Tibial artery (tissue), 4 donors: ENCODE measurements around the gene MAP4K2.

Source experiments
- DNase-seq, 2 donors: peaks; one replicate each; pipeline ENCODE4 v3.0.0-alpha.2; 2019
- H3K27ac ChIP-seq, 2 donors: fragments of 200-600 bp; sonication (generic) in 1 of 2; 1 replicate in 1 of 2; 2 replicates in 1 of 2; pipeline ENCODE4 v1.5.1; 2018 to 2019; ENCODE audit warnings: mild to moderate bottlenecking in 1 of 2
- H3K27me3 ChIP-seq, 2 donors: fragments of 200-600 bp; sonication (generic) in 1 of 2; one replicate each; pipeline versions ENCODE4 v1.5.1 to v1.6.0; 2016 to 2019
- H3K36me3 ChIP-seq, 3 donors: fragments of 200-600 bp; sonication (generic) in 2 of 3; one replicate each; pipeline ENCODE4 v1.5.1; 2016 to 2019; ENCODE audit warnings: mild to moderate bottlenecking in 2 of 3
- H3K4me1 ChIP-seq, 4 donors: fragments of 200-600 bp; sonication (generic) in 2 of 4; 1 replicate in 3 of 4; 2 replicates in 1 of 4; pipeline ENCODE4 v1.5.1; 2016 to 2019
- H3K4me3 ChIP-seq, 2 donors: fragments of 200-600 bp; sonication (generic) in 1 of 2; 1 replicate in 1 of 2; 2 replicates in 1 of 2; pipeline ENCODE4 v1.5.1; 2018 to 2019; ENCODE audit warnings: mild to moderate bottlenecking in 2 of 2
- H3K9me3 ChIP-seq, 3 donors: fragments of 200-600 bp; sonication (generic) in 1 of 3; one replicate each; pipeline ENCODE4 v1.5.1; 2016 to 2019
- intact Hi-C: fragments of 100-400 bp; cut with DNase I; formaldehyde crosslinking; loops from one replicate; pipeline ENCODE4 v1.15.0; 2023; ENCODE audit warnings: low total_unique reads
- TF ChIP-seq, protein P1 (sequence below), 2 experiments: fragments of 200-600 bp in 1 of 2; fragments of 450-650 bp in 1 of 2; IDR thresholded peaks; one replicate each; pipeline ENCODE4 v1.5.1; 2017 to 2019; ENCODE audit warnings: antibody characterized with exemption in 2 of 2, mild to moderate bottlenecking in 1 of 2, moderate library complexity in 1 of 2

Gene MAP4K2

DNA sequence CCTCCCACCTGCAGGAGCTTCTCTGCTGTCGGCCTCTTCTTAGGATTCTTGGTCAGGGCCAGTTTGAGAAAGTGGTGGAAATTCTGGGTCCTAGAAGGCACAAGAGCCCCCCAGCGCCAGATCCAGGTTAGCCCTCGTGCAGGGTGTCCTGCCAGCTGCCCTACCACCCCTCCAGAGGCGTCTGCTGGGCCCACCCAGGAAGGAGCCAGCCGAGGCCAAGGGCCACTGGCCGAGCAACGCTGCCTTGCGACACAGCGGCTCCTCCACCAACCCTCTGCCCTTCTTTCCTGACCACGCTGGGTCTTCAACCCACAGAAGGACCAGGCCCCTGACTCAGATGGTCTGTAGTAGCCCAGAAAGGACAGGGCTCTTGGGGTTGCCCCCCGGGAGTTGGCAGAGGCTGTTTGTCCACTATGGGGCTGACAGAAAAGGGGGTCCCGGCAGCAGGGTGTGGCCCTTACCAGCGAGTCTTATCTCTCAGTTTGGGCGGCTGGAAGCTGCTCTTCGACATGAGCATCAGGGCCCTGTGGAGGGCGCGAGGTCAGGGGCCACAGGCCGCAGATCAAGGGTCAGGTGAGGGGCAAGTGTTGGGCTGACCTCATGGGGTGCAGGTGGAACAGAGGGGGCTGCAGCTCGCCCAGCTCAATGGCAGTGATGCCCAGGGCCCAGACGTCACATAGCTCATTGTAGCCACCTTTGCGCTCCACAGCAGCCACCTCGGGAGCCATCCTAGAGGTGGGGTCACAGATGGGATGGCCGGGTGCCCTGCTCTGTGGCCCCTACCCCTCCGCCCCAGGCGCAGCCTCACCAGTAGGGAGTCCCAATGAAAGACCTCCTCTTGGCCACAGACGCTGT, 2.5 kb downstream of the MAP4K2 start:
- H3K4me3 ChIP-seq, result no peak overlapping the region
- DNase-seq, result no peak
- H3K27me3 ChIP-seq, result no peaks in the 10 kb centered on the region
- H3K4me1 ChIP-seq, result peaks cover 0 to 26% (median 20%) of the 10 kb centered on the region in 4 donors
- no peaks in the 10 kb centered on the region for H3K9me3 ChIP-seq
- TF ChIP-seq, protein P1, sequence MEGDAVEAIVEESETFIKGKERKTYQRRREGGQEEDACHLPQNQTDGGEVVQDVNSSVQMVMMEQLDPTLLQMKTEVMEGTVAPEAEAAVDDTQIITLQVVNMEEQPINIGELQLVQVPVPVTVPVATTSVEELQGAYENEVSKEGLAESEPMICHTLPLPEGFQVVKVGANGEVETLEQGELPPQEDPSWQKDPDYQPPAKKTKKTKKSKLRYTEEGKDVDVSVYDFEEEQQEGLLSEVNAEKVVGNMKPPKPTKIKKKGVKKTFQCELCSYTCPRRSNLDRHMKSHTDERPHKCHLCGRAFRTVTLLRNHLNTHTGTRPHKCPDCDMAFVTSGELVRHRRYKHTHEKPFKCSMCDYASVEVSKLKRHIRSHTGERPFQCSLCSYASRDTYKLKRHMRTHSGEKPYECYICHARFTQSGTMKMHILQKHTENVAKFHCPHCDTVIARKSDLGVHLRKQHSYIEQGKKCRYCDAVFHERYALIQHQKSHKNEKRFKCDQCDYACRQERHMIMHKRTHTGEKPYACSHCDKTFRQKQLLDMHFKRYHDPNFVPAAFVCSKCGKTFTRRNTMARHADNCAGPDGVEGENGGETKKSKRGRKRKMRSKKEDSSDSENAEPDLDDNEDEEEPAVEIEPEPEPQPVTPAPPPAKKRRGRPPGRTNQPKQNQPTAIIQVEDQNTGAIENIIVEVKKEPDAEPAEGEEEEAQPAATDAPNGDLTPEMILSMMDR (IDR thresholded peaks at IDR 0.05), result no peak
- intact Hi-C loops, result no loop called here
- H3K27ac ChIP-seq, result peak overlapping the region in 1 of 2 donors; percentile 89
- peaks cover 10 to 64% (median 17%) of the 10 kb centered on the region in 3 donors for H3K36me3 ChIP-seq

DNA sequence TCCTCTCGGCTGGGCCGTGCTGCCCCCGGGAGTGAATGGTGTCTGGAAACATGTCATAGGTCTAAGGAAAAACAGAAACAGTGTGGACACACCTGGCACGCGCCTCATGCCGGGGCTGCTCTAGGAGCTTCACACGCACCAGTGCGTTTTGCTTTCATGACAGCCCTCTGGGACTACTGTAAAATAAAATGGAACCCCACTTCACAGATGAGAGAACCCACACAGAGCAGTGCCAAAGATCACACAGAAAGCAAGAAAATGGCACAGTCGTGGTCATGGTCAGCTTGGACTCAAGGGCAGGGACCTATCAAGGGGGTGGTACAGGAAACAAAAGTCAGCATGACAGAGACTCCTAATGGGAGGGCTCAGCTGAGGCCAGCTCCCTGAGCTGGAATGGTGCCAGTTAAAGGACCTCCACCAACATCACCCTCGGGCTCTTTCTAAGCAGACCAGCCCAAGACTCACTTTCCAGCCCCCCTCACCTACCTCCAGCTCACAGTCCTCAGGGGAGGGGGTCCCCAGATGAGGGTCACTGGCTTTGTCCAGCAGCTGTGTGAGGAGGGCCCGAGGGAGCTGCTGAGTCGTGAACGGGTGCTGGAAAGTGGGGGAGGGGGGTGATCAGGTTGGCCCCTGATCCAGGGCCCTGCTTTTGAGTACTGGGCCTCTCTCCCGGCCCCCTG, 3.3 kb downstream of the MAP4K2 start:
- DNase-seq, result no peak
- TF ChIP-seq, protein P1 (IDR thresholded peaks at IDR 0.05), result no peak
- Histone ChIP-seq H3K4me1 (peaks cover 0 to 25% (median 19%) of the 10 kb centered on the region in 4 donors), H3K27ac (no peak overlapping the region), H3K9me3 (no peaks in the 10 kb centered on the region), H3K36me3 (peaks cover 10 to 64% (median 14%) of the 10 kb centered on the region in 3 donors), H3K4me3 (no peak overlapping the region), H3K27me3 (no peaks in the 10 kb centered on the region)
- intact Hi-C loops, result no loop called here

DNA sequence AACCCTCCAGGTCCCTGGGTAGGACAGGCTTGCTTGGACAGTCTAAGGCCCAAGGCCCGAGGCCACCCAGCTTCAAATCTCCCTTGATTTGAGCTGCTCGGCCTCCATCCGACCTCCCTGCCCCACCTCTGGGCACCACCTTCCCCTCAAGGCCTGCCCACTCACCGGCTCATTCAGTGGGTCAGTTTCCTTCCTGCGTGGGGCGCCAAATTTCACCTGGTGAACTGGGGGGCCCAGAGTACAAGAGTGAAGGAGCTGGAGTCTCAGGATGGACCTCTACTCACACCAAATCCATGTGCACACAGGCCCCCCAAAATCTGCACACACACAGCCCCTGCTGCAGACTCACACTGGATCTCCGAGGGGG, 3.8 kb downstream of the MAP4K2 start:
- no peak overlapping the region for H3K27ac ChIP-seq
- DNase-seq, result no peak
- peaks cover 10 to 60% (median 14%) of the 10 kb centered on the region in 3 donors for H3K36me3 ChIP-seq
- no peaks in the 10 kb centered on the region for H3K9me3 ChIP-seq
- H3K27me3 ChIP-seq, result no peaks in the 10 kb centered on the region
- H3K4me1 ChIP-seq, result peaks cover 0 to 20% (median 14%) of the 10 kb centered on the region in 4 donors
- TF ChIP-seq, protein P1 (IDR thresholded peaks at IDR 0.05), result no peak
- no peak overlapping the region for H3K4me3 ChIP-seq
- intact Hi-C loops, result no loop called here

DNA sequence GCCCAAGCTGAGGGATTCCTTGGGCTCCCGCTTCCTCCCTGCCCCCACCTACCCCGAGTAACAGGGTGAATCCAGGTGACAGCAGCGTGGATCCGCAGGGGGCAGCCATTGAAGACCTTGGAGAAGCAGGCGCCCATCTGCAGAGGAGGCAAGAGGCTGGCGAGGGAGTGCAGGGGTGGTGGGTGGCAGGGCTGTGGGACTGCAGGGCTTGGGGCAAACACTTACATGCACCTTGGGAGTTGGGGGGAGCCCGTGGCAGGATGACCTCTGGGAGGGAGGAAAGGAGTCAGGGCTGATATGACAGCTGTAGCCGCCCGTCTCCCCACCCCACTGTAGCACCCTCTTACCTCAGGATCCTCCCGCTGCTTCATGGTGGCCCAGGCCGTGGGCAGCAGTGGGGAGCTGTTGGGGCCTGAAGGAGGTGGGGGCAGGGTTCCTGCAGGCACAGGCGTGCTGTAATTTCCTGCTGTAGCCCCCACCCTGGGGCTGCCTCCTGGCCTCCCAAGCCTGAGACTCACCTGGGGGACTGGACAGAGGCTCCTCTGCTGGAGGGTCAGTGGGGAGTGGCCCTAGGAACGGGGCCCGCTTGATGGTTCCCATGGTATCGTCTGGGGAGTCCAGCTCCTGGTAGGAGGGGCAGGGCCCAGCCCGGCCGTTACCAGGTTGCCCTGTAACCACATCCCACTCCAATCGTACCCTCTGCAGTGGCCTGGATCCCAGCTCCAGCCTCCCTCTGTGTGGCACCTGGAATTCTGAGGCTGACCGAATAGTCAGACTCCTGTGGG, 6.1 kb downstream of the MAP4K2 start:
- Histone ChIP-seq H3K9me3 (no peaks in the 10 kb centered on the region), H3K4me3 (no peak overlapping the region), H3K36me3 (peaks cover 10 to 74% (median 14%) of the 10 kb centered on the region in 3 donors), H3K27me3 (no peaks in the 10 kb centered on the region), H3K27ac (no peak overlapping the region), H3K4me1 (peaks cover 0 to 3% (median under 1%) of the 10 kb centered on the region in 4 donors)
- TF ChIP-seq, protein P1 (IDR thresholded peaks at IDR 0.05), result no peak
- intact Hi-C loops, result no loop called here
- no peak for DNase-seq

DNA sequence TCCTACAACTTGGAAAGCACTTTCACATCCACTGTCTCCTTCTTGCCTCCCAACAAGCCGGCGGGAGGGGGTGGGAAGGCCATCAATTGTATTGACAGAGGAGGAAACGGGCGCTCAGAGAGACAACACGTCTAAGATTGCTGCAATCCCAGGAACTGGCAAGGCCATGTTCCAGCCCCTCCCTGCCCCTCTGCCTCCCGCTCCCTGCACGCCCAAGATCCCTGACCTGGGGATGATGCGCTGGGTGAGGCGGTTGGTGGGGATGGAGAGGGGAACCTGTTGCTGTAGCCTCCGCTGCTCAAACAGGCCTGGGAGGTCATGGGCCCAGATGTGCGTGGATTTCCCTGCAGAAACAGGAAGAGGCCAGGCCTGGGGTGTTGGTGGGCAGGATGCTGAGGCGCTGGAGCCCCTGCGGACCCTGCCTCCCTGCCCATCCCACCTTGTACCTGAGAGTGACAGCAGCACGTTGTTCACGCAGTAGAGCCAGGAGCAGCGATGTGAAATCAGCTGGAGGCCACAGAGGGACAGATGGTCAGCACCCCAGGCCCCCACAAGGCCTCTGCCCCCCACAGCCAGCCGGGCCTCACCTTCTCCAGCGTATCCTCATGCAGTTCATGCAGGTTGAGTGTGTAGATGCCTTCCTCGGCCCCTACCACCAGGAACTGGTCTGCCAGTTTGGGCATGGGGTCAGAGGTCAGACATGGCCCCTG, 6.8 kb downstream of the MAP4K2 start:
- no peak overlapping the region for H3K27ac ChIP-seq
- intact Hi-C loops, result no loop called here
- H3K36me3 ChIP-seq, result peaks cover 10 to 82% (median 14%) of the 10 kb centered on the region in 3 donors
- H3K27me3 ChIP-seq, result no peaks in the 10 kb centered on the region
- H3K4me3 ChIP-seq, result no peak overlapping the region
- TF ChIP-seq, protein P1 (IDR thresholded peaks at IDR 0.05), result no peak
- H3K4me1 ChIP-seq, result no peaks in the 10 kb centered on the region
- no peaks in the 10 kb centered on the region for H3K9me3 ChIP-seq
- DNase-seq, result no peak
